Activated naive CD4-positive, alpha-beta T cell (primary cell): Measurements from ENCODE around the gene CRACR2B.

Experiments used
- DNase-seq, 4 experiments: peaks; one replicate each; lab custom pipeline; 2025; lab: John Stamatoyannopoulos, UW

CRACR2B gene

GRCh38 chr11:868802-869201 is 41.1 kb downstream of the CRACR2B start:
- no peak for DNase-seq

- no peak for DNase-seq
These were observed 41.8 kb downstream of the CRACR2B start for GRCh38 chr11:869399-870126.

DNA sequence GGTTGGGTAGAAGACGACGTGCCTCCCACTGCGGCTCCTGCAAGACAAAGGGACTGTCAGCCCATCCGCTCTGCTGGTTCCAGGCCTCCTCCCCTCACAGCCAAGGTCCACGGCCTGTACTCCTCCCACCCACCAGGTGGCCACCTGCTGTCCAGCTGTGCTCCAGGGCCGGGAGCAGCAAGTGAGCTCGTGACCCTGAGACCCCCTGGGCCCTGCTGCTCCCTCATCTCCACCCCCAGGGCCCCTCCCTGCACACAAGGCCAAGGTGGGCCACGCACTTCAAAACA is 42.4 kb downstream of the CRACR2B start:
- no peak for DNase-seq

GRCh38 chr11:870418-870817 is 42.7 kb downstream of the CRACR2B start:
- DNase-seq: no peak

GRCh38 chr11:871472-871871 is 43.8 kb downstream of the CRACR2B start:
- DNase-seq: no peak

GRCh38 chr11:872799-873198 is 45.1 kb downstream of the CRACR2B start:
- no peak for DNase-seq

GRCh38 chr11:873706-874105 is 46.0 kb downstream of the CRACR2B start:
- no peak for DNase-seq

DNA sequence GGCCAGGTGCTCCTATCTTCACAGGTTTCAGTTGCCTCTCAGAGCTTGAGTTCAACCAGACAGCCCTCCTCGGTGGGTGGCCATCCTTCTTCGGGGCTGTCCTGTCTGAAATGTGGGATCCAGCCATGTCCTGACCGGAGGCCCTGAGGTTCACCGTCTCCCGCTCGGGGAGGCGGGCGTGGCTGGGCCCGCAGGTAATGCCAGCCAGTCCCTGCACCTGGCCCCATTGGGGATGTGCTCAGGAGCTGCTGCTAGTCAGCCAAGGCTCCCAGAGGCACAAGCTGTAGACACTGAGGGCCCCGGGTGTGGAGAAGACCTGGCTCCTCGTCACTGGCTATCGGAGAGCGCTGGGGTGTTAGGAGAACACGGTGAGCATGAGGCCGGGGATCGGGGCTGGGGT is 47.5 kb downstream of the CRACR2B start:
- DNase-seq: no peak

DNA sequence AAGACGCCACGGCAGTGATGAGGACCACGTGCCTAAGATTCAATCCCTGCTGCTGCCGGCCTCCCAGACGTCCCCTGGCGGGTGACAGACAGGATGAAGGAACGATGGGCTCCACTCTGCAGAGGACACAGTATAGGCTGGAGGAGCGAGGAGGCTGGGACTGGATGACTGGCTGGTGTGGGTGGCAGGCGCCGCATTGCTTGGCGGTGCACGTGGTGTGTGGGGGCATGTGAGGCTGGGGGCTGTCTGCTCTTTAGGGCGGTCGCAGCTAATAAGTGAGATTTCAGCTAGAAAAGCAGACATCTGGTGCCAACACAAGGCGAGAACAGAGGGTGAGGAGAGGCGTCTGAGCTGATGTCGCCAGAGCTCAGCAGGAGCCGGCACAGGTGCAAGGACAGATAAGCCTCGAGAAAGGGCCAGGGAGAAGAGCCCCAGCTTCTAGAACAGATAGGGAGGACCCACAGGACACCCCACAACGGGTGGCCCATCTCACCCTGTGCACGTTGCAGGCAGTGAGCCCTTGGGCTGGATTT is 48.1 kb downstream of the CRACR2B start:
- no peak for DNase-seq

DNA sequence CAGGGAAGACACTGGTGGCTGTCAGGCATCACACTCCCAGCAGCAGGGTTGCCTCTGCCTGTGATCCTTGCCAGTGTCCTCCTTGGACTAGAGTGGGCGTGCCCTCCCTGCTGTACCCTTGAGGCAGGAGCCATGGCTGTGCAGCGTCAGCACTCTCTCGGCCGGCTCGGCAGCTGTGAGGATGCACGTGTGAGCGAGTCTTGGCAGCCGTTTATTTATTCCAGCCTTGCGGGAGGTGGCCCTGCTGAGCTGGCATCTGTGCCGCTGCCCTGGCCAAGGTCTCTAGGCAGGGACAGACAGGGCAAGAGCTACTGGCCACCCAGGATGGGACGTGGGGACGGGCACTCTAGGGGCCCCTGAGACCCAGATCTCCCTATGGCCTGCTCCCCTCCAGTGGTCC is 48.8 kb downstream of the CRACR2B start:
- no peak for DNase-seq

- DNase-seq: no peak
These were observed 49.8 kb downstream of the CRACR2B start for GRCh38 chr11:877565-877964.

- DNase-seq: no peak
These were observed 52.7 kb downstream of the CRACR2B start for GRCh38 chr11:880447-880846.
